Activated T-helper 17 cell treated with anti-CD3 and anti-CD28 coated beads, Interleukin-2, amount 50 U/mL, for 72 hours (primary cell): ENCODE results near the gene PADI3. TPM values are rescaled to one million over a fixed set of nuclear protein-coding genes. Genes with fewer than 3 reads are reported as not detected.

Source experiments
- ATAC-seq: fragments of 150-1000 bp; cut with Tn5 transposase; replicated peaks from 2 replicates; pipeline ENCODE4 v1.10.0; 2021; ENCODE audit warnings: mild to moderate bottlenecking, moderate library complexity
- H3K27ac Mint-ChIP-seq: one replicate; pipeline ENCODE4 v1.8.0; 2022; ENCODE audit warnings: mixed read lengths
- H3K27me3 Mint-ChIP-seq: one replicate; pipeline ENCODE4 v1.8.0; 2022; ENCODE audit warnings: mixed read lengths
- H3K36me3 Mint-ChIP-seq: one replicate; pipeline ENCODE4 v1.8.0; 2022; ENCODE audit warnings: low read depth, mild to moderate bottlenecking, mixed read lengths
- H3K4me1 Mint-ChIP-seq: one replicate; pipeline ENCODE4 v1.8.0; 2022; ENCODE audit warnings: mixed read lengths
- H3K4me3 Mint-ChIP-seq: one replicate; pipeline ENCODE4 v1.8.0; 2022; ENCODE audit warnings: mild to moderate bottlenecking, mixed read lengths
- H3K9me3 Mint-ChIP-seq: one replicate; pipeline ENCODE4 v1.8.0; 2022; ENCODE audit warnings: mixed read lengths
- total RNA-seq, 2 donors: library from RNA; stranded (reverse); gene quantifications; one replicate each; pipeline ENCODE4 v1.2.3, GENCODE V29; 2022

Gene PADI3
- total RNA-seq, 2 donors from 2014 or later: not detected

DNA sequence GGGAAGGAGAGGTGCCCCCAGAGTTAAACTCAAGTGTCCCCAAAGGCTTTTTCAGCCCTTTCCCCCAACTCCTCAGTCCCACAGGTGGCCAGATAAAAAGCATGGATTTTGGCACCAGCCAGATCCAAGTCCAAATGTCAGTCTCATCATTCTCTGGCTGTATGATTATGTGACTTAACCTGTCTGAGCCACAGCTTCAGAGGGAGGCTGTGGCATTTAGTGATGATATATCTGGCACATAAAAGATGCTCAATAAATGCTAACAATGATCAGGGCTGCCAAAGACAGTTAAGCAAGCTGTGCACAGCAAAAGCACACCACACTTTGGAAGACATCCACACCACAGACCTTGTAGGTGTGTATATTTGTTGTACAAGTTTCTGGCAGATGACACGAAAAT, 5.6 kb upstream of the PADI3 start:
- Mint-ChIP-seq H3K36me3 (no peaks in the 10 kb centered on the region), H3K4me1 (no peaks in the 10 kb centered on the region), H3K4me3 (no peak overlapping the region), H3K27ac (no peak overlapping the region), H3K27me3 (peaks cover 10% of the 10 kb centered on the region), H3K9me3 (no peaks in the 10 kb centered on the region)
- no peak for ATAC-seq

DNA sequence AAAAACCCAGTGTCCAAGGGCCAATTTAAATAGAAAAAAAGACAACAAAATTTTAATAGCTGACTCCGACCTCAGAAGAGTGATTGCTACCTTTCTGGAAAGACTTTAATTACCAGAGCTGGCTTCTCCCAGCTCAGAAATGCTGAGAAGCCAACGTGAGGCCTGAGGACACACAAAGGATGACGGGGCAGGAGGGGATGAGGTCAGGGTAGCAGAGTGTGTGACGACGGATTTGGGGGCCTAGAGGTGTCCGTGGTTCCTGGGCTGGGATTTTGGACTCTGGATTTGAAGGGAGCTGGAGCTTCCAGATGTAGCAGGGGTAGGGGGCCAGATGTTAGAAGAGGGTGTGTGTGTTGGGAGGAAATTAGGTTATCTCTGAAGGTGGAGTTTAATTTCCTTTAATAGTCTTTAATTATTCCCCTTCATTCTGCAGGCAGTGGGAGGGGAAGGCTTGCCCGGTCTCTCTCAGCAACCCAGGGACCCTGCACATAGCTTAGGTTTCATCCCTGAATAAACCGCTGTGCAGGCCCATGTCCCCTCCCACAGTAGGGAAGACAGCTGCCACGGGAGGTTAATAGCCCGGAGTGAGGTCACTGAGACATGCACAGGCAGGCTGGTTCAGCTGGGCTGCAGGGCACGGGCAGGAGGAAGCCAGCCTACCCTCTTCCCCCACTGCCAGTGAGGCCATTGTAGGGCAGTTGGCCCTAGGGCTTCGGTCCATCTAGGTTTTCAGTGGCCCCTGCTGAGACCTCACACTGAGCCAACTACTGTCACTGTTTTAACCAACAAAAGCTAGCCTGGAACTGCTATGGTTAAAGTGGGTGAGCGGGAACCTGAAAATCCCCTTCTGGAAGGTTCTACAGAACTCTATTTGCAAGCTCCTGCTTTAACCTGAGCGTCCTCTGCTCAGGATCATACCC, 3.8 kb upstream of the PADI3 start:
- H3K27me3 Mint-ChIP-seq: peaks cover 10% of the 10 kb centered on the region
- ATAC-seq: no peak
- no peak overlapping the region for H3K4me3 Mint-ChIP-seq
- no peak overlapping the region for H3K27ac Mint-ChIP-seq
- H3K4me1 Mint-ChIP-seq: no peaks in the 10 kb centered on the region
- no peaks in the 10 kb centered on the region for H3K9me3 Mint-ChIP-seq
- no peaks in the 10 kb centered on the region for H3K36me3 Mint-ChIP-seq

DNA sequence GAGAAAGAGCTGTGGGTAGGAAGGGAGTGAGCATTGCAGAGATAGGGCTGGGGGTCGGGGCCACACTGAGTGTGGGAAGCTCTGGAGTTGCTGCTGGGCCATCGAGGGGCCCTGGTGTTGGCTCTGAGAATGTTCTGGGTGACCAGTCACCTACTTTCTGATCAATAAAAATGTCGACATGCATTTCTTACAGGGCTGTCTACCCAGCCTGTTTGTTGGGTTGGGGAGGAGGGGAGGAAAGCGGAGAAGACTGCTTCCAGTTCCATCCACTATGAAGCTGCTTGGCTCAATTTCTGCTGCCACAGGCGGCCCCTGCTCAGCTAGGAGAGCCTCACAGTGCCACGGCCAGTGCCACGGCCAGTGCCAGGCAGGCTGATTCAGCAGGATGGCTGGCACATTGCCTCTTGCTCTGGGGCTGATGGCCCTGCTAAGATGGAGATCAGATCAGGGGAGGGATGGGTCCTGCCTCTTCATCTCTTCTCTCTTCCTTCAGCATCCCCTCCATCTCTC, 3.0 kb upstream of the PADI3 start:
- no peak for ATAC-seq
- no peaks in the 10 kb centered on the region for H3K4me1 Mint-ChIP-seq
- no peak overlapping the region for H3K27ac Mint-ChIP-seq
- no peaks in the 10 kb centered on the region for H3K9me3 Mint-ChIP-seq
- no peak overlapping the region for H3K4me3 Mint-ChIP-seq
- peaks cover 14% of the 10 kb centered on the region for H3K27me3 Mint-ChIP-seq
- no peaks in the 10 kb centered on the region for H3K36me3 Mint-ChIP-seq

DNA sequence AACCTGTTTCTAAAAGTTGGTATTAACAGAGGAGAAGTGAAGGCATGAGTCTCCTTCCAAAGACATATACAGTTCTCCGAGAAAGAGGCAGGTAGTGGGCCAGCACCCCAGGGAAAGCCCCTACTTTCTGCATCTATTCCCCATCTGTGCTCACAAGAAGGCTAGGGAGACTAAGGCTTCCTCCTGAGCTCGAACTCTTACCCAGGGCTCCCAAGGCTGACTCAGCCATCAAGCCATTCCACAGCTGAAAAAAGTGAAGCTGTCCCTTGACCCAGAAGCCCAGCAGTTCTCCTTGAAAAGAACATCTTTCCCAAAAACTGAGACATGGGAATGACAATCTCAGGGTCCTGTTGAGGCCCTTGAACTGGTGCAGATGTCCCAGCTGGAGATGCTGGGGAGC, 1.9 kb upstream of the PADI3 start:
- Mint-ChIP-seq H3K9me3 (no peaks in the 10 kb centered on the region), H3K4me1 (no peaks in the 10 kb centered on the region), H3K27me3 (peaks cover 17% of the 10 kb centered on the region), H3K36me3 (no peaks in the 10 kb centered on the region), H3K27ac (no peak overlapping the region), H3K4me3 (no peak overlapping the region)
- ATAC-seq: no peak

DNA sequence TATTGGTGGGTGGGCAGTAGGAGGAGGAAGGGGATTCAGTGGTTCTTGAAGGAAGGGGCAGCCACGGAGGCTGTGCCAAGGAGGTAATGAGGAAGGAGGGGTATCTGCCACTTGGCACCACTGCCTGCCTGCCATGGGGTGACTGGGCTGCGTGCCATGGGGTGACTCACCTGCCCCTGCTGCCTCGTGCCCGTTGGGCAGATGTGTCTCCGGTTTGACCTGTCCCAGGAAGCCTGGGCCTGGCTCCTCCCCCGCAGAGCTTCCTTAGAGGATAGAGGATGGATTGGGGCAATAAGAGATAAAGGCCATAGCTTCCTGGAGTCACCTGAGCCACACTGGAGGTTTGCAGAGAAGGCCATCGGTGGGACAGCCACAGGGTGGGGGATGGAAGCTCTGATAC, 1.7 kb downstream of the PADI3 start:
- no peaks in the 10 kb centered on the region for H3K9me3 Mint-ChIP-seq
- H3K36me3 Mint-ChIP-seq: no peaks in the 10 kb centered on the region
- ATAC-seq: no peak
- peaks cover 15% of the 10 kb centered on the region for H3K27me3 Mint-ChIP-seq
- no peaks in the 10 kb centered on the region for H3K4me1 Mint-ChIP-seq
- no peak overlapping the region for H3K4me3 Mint-ChIP-seq
- H3K27ac Mint-ChIP-seq: no peak overlapping the region

DNA sequence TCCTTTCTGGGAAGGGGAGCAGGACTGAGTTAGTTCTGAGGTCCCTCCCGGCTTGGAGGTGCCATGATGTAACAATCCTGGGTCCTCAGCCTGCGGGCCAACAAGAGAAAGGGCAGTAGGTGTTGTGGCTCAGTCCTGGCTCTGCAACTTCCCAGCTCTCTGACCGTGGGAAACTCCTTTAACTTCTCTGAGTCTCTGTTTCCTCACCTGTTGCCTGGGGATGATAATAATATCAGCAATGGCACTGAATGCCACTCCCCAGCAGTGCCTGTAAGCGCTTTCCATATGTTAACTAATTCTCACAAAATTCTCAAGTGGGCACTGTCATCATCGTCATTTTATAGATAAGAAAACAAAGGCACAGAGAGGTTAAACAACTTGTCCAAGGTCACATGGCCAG, 2.3 kb downstream of the PADI3 start:
- Mint-ChIP-seq H3K9me3 (no peaks in the 10 kb centered on the region), H3K27me3 (peaks cover 21% of the 10 kb centered on the region), H3K4me1 (no peaks in the 10 kb centered on the region), H3K36me3 (no peaks in the 10 kb centered on the region), H3K4me3 (no peak overlapping the region), H3K27ac (no peak overlapping the region)
- no peak for ATAC-seq

DNA sequence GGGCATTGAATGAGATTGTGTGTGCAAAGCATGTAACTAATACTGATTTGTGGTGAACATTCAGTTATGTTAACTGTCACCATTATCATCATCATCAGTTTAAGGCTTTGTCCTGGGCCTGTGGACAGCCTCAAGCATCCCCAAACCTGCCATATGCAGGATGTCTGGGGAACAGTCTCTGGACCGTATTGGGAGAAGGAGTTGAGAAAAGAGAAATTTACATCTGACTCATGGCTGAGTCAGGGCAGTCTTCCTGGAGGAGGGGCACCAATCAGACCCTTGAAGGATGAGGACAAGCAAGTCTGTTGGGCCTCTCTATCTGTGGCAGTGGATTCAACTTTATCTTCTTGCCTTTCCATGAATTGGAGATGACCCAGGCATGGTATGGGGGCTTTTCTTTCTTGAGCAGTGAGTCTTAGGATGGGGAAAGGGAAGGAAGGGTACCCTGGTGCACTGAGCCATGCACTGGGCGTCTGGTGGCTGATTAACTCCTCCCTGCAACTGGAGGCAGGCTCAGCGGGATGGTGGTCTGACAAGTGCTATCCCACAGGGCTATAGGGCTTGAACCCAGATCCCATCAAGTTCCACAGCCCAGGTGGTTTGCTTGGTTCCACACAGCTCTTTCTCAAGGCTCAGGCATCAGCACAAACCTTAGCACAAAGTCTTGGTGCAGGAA, 2.9 kb downstream of the PADI3 start:
- no peaks in the 10 kb centered on the region for H3K4me1 Mint-ChIP-seq
- H3K27ac Mint-ChIP-seq: no peak overlapping the region

DNA sequence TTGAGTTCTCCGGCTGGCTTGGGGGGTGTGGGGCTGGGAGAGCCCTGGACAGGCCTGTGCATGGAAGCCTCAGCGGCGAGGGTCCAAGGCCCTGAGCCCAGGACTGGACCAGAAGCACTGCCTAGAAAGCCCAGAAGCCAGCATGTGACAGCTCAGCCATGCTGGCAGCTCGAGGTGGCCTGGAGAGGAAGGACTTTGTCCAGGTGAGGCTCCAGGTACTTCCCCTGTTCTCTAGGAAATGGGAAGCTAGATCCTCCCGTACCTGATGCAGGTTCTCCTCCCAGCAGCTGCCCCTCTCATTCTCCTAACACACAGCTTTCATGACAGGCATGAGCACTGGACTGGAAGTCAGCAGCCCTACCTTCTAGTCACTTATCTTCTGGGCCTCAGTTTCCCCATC, 6.4 kb downstream of the PADI3 start:
- no peak overlapping the region for H3K4me3 Mint-ChIP-seq
- ATAC-seq: no peak
- no peaks in the 10 kb centered on the region for H3K4me1 Mint-ChIP-seq
- peaks cover 22% of the 10 kb centered on the region for H3K27me3 Mint-ChIP-seq
- H3K9me3 Mint-ChIP-seq: no peaks in the 10 kb centered on the region
- H3K27ac Mint-ChIP-seq: no peak overlapping the region
- no peaks in the 10 kb centered on the region for H3K36me3 Mint-ChIP-seq

More for the DNA sequence above, 2.9 kb downstream of the PADI3 start:
- Mint-ChIP-seq H3K9me3 (no peaks in the 10 kb centered on the region), H3K27me3 (peaks cover 19% of the 10 kb centered on the region), H3K4me3 (no peak overlapping the region), H3K36me3 (no peaks in the 10 kb centered on the region)
- ATAC-seq: no peak

DNA sequence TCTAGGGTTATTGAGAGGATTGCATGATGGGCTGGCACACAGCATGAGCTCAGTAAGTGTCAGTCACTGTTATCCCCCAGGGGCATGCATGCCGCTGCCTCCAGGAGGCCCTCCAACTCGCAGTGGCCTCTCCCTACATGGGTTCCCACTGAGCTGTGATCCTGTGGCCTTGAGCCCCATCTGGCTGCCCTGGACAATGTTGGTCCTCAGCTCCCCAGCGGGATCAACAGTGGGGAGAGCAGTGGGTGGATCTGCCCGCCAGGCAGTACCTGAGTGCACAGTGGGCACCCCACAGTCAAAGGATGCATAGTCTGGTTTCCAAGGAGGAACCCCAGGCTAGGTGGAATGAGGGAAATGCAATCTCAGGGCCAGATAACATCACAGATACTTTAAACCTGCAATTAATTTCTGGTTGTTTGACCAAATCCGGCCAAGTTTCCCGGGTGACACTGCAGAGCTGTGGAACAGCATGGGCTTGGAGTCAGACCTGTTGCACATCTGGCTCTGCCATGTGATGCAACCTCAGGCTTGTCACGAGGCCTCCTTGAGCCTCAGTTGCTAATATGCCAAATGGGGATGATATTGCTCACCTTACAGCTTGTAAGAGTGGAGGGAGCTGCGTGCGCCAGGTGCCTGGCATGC, 9.3 kb downstream of the PADI3 start:
- Mint-ChIP-seq H3K27ac (no peak overlapping the region), H3K4me1 (no peaks in the 10 kb centered on the region), H3K27me3 (peaks cover 19% of the 10 kb centered on the region), H3K4me3 (no peak overlapping the region), H3K9me3 (no peaks in the 10 kb centered on the region), H3K36me3 (no peaks in the 10 kb centered on the region)
- no peak for ATAC-seq

DNA sequence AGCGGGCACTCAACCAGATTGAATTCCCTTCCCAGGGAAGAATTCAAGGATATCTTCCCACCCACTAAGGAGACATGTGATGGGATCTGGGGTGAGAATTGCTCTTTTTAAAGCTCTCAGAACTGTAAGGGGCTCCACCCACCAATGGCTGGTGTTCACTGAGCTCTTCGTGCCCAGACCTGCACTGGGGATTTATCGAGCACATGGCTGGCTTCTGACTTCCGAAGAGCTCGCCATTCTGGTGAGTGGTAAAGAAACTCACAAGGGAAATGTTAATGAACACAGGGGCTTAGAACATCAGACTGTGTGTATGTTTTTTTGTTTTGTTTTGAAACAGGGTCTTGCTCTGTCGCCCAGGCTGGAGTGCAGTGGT, 9.8 kb downstream of the PADI3 start:
- no peak overlapping the region for H3K4me3 Mint-ChIP-seq
- H3K4me1 Mint-ChIP-seq: no peaks in the 10 kb centered on the region
- H3K27ac Mint-ChIP-seq: no peak overlapping the region
- peaks cover 19% of the 10 kb centered on the region for H3K27me3 Mint-ChIP-seq
- H3K36me3 Mint-ChIP-seq: no peaks in the 10 kb centered on the region
- ATAC-seq: no peak
- H3K9me3 Mint-ChIP-seq: no peaks in the 10 kb centered on the region

DNA sequence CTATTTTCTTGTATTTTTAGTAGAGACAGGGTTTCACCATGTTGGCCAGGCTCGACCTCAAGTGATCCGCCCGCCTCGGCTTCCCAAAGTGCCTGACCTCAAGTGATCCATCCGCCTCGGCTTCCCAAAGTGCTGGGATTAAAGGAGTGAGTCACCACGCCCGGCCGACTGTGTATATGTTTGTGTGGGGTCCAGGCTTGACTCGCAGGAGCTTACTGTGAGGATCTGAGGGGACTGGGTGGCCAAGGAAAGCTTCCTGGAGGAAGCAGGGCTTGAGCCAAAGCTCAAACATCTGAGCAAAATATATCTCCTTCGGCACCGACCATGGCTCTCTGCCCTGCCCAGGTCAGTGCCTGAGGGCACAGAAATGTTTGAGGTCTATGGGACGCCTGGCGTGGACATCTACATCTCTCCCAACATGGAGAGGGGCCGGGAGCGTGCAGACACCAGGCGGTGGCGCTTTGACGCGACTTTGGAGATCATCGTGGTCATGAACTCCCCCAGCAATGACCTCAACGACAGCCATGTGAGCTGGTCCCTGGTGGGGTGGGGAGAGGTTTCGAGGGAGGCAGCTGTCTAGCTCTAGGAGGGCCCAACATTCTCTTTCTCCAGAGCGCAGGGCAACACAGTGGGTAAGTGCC, 10.5 kb downstream of the PADI3 start:
- ATAC-seq: no peak
- no peak overlapping the region for H3K27ac Mint-ChIP-seq
- peaks cover 19% of the 10 kb centered on the region for H3K27me3 Mint-ChIP-seq
- H3K36me3 Mint-ChIP-seq: no peaks in the 10 kb centered on the region
- no peaks in the 10 kb centered on the region for H3K9me3 Mint-ChIP-seq
- H3K4me3 Mint-ChIP-seq: no peak overlapping the region
- H3K4me1 Mint-ChIP-seq: no peaks in the 10 kb centered on the region

DNA sequence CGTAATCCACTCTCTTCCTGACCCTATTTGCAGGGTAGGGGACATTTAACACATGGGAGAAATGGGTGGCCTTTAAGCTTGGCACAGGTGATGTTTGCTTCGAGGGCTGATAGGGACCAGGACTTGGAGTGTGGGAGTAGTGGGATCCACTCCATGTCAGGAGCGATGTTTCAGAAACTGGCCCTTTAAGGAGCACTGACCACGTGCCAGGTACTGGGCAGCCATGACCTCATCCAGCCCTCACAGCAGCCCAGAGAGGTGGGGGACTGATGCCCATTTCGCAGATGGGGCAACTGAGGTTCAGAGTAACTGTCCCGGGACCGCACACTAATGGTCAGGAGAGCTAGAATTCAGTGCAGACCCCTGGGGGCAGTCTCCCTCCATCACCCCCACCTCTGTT, 11.4 kb downstream of the PADI3 start:
- Mint-ChIP-seq H3K27ac (no peak overlapping the region), H3K36me3 (no peaks in the 10 kb centered on the region), H3K4me3 (no peak overlapping the region), H3K27me3 (peaks cover 19% of the 10 kb centered on the region), H3K9me3 (no peaks in the 10 kb centered on the region), H3K4me1 (no peaks in the 10 kb centered on the region)
- ATAC-seq: no peak

DNA sequence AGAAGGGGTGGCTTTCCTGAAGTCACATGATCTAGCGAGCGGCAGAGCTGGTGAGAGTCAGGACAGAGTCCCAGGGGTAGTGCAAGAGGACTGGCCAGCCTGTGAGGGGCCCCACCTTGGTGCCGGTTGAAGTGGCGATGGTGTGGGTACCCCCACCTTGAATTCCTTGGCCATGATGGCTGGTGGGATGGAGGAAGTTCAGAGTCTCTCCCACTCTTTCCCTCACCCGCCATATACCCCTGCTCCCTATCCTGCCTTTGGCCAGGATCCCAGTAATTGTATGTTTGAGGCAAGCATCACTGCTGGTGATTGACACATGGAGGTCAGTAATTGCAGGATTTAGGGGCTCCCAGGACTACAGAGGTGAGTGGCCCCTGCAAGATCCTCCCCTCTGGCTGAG, 11.8 kb downstream of the PADI3 start:
- Mint-ChIP-seq H3K27me3 (peaks cover 16% of the 10 kb centered on the region), H3K9me3 (no peaks in the 10 kb centered on the region), H3K27ac (no peak overlapping the region), H3K36me3 (no peaks in the 10 kb centered on the region), H3K4me1 (no peaks in the 10 kb centered on the region), H3K4me3 (no peak overlapping the region)
- ATAC-seq: no peak

DNA sequence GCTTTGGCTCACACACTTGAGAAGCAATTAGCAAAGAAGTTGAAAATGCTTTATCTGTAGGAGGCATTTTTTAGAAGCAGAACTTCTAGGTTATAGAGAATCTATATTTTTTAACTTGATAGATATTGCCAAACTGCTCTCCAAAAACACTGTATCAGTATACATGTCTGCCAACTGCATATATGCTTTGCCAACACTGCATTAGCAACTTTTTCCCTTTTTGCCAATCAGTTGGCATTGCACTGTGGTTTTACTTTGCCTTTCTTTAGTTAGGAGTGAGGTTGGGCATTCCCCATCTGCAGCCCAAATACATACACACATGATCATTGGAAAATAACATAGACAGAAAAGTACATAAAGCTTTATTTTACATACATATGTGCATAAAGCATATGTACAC, 15.0 kb downstream of the PADI3 start:
- H3K27ac Mint-ChIP-seq: no peak overlapping the region
- no peaks in the 10 kb centered on the region for H3K4me1 Mint-ChIP-seq
- H3K9me3 Mint-ChIP-seq: no peaks in the 10 kb centered on the region
- no peak for ATAC-seq
- H3K4me3 Mint-ChIP-seq: no peak overlapping the region
- peaks cover 3% of the 10 kb centered on the region for H3K27me3 Mint-ChIP-seq
- no peaks in the 10 kb centered on the region for H3K36me3 Mint-ChIP-seq
